Mesothelial cell of epicardium (in vitro differentiated cells): ENCODE results near the gene MYL11. TPM values are rescaled to one million over a fixed set of nuclear protein-coding genes. Genes with fewer than 3 reads are reported as not detected.

ENCODE experiments used
- DNase-seq, 2 experiments: peaks; one replicate each; pipeline ENCODE4 v3.0.0; 2021; ENCODE audit warnings: low spot score in 2 of 2; ENCODE audit not compliant: unreplicated experiment in 2 of 2
- H3K27ac Mint-ChIP-seq: 2 replicates; pipeline ENCODE4 v1.8.0; 2021; ENCODE audit warnings: mixed read lengths
- H3K27me3 Mint-ChIP-seq: 2 replicates; pipeline ENCODE4 v1.8.0; 2021; ENCODE audit warnings: low read depth, mixed read lengths
- H3K36me3 Mint-ChIP-seq: 2 replicates; pipeline ENCODE4 v1.8.0; 2021; ENCODE audit warnings: mixed read lengths
- H3K4me1 Mint-ChIP-seq: 2 replicates; pipeline ENCODE4 v1.8.0; 2021; ENCODE audit warnings: mixed read lengths
- H3K4me3 Mint-ChIP-seq: 2 replicates; pipeline ENCODE4 v1.8.0; 2021; ENCODE audit warnings: mild to moderate bottlenecking, moderate library complexity, mixed read lengths
- H3K9me3 Mint-ChIP-seq: 2 replicates; pipeline ENCODE4 v1.8.0; 2021; ENCODE audit warnings: mixed read lengths
- total RNA-seq: library from RNA; stranded (reverse); gene quantifications from 3 replicates; pipeline ENCODE4 v1.2.1, GENCODE V29; 2021
- TF ChIP-seq, protein P1 (sequence below): fragments of 200-600 bp; sonication (generic); IDR thresholded peaks from one replicate; pipeline ENCODE4 v1.5.0; 2021; ENCODE audit warnings: antibody characterized with exemption; ENCODE audit not compliant: unreplicated experiment

MYL11 gene
- total RNA-seq, 1 donor from 2014 or later: 4.4 TPM

DNA sequence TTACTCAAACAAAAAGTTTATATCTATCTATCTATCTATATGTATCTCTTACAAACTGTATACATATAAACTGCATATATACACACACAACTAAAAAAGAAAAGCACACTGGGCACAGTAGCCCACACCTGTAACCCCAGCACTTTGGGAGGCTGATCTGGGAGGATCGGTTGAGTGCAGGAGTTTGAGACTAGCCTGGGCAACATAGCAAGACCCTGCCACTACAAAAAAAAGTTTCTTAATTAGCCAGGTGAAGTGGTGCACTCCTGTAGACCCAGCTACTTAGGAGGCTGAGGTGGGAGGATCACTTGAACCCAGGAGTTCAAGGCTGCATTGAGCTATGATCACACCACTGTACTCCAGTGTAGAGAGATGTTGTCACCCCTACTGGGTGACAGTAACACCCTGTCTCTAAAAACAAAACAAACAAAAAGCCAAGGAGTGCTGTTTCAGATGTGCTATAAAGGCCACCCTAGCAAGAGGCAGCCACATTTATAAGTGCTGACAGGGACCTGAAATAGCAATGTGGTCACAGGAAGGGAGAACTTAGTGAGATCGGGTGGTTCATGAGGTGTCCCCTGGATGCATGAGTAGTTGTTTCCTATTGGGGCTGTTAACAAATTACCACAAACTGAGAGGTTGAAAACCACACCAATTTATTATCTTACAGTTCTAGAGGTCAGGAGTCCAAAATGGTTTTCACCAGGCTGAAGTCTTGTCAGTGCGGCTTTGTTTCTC lies 24.3 kb upstream of the MYL11 start:
- H3K27me3 Mint-ChIP-seq: no peaks in the 10 kb centered on the region
- peaks cover 9% of the 10 kb centered on the region for H3K36me3 Mint-ChIP-seq
- no peak overlapping the region for H3K4me3 Mint-ChIP-seq
- H3K4me1 Mint-ChIP-seq: peaks cover 9% of the 10 kb centered on the region
- DNase-seq: no peak
- no peak overlapping the region for H3K27ac Mint-ChIP-seq
- H3K9me3 Mint-ChIP-seq: no peaks in the 10 kb centered on the region
- TF ChIP-seq, protein P1, sequence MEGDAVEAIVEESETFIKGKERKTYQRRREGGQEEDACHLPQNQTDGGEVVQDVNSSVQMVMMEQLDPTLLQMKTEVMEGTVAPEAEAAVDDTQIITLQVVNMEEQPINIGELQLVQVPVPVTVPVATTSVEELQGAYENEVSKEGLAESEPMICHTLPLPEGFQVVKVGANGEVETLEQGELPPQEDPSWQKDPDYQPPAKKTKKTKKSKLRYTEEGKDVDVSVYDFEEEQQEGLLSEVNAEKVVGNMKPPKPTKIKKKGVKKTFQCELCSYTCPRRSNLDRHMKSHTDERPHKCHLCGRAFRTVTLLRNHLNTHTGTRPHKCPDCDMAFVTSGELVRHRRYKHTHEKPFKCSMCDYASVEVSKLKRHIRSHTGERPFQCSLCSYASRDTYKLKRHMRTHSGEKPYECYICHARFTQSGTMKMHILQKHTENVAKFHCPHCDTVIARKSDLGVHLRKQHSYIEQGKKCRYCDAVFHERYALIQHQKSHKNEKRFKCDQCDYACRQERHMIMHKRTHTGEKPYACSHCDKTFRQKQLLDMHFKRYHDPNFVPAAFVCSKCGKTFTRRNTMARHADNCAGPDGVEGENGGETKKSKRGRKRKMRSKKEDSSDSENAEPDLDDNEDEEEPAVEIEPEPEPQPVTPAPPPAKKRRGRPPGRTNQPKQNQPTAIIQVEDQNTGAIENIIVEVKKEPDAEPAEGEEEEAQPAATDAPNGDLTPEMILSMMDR: no peak

DNA sequence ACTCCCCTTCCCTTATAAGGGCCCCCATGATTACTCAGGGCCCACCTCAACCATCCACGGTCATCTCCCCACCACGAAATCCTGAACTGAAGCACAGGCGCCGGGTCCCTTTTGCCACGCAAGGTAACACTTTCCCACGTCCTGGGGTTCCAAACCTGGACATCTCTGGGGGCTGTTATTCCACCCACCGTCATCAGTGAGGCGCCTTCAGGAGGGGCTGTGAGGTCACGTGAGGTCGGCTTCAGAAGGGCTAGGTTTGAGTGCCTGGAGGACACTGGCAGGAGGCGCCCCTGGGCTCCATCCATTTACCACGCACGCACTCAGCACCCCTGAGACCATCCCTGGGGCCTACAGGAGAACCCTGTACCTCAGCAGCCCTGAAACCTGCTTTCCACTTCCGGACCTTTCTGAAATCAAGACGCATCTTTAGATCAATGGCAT lies 23.6 kb upstream of the MYL11 start:
- no peak overlapping the region for H3K27ac Mint-ChIP-seq
- DNase-seq: no peak
- H3K4me1 Mint-ChIP-seq: peaks cover 14% of the 10 kb centered on the region
- H3K9me3 Mint-ChIP-seq: no peaks in the 10 kb centered on the region
- TF ChIP-seq, protein P1: no peak
- H3K27me3 Mint-ChIP-seq: no peaks in the 10 kb centered on the region
- H3K4me3 Mint-ChIP-seq: no peak overlapping the region
- H3K36me3 Mint-ChIP-seq: peaks cover 9% of the 10 kb centered on the region

DNA sequence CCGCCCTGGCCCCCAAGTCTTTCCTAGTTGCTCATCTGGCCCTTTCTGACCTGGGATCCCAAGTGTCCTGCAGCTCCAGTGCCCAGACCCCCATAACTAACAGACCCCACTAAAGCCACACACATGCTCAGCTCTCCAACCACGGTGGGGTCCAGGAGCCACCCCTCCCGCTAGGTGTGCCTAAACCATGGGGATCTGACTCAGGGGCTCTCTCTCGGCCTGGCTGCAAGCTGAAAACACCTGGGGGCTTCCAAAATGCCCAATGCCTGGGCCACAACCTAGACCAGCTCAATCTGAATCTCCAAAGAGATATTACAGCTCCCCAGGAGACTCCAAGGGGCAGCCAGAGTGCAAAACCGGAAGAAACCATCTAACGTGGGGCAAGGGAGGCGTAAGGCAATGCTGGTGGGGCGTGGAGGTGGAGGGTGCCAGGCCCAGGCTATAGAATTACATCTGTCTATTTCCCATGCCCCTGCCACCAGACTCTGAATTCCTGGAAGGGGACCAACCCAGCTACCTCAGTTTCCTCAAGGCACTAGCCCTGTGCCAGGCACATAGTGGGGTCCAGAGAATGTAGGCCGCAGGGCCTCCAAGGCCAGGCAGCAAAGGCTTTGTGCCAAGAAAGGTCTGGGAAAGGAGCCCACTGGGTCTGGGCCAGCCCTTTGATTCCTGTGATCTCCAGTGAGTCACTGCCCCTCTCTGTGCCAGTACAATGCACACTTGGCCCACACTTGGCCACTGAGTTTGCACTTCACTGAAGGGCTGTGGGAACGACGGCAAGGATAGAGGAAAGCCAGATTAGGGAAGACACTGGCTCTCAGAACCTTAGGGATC lies 22.8 kb upstream of the MYL11 start:
- TF ChIP-seq, protein P1: no peak
- H3K27ac Mint-ChIP-seq: peak overlapping the region; percentile 34
- H3K4me3 Mint-ChIP-seq: no peak overlapping the region
- H3K4me1 Mint-ChIP-seq: peaks cover 17% of the 10 kb centered on the region
- H3K9me3 Mint-ChIP-seq: no peaks in the 10 kb centered on the region
- no peaks in the 10 kb centered on the region for H3K27me3 Mint-ChIP-seq
- no peak for DNase-seq
- peaks cover 9% of the 10 kb centered on the region for H3K36me3 Mint-ChIP-seq

DNA sequence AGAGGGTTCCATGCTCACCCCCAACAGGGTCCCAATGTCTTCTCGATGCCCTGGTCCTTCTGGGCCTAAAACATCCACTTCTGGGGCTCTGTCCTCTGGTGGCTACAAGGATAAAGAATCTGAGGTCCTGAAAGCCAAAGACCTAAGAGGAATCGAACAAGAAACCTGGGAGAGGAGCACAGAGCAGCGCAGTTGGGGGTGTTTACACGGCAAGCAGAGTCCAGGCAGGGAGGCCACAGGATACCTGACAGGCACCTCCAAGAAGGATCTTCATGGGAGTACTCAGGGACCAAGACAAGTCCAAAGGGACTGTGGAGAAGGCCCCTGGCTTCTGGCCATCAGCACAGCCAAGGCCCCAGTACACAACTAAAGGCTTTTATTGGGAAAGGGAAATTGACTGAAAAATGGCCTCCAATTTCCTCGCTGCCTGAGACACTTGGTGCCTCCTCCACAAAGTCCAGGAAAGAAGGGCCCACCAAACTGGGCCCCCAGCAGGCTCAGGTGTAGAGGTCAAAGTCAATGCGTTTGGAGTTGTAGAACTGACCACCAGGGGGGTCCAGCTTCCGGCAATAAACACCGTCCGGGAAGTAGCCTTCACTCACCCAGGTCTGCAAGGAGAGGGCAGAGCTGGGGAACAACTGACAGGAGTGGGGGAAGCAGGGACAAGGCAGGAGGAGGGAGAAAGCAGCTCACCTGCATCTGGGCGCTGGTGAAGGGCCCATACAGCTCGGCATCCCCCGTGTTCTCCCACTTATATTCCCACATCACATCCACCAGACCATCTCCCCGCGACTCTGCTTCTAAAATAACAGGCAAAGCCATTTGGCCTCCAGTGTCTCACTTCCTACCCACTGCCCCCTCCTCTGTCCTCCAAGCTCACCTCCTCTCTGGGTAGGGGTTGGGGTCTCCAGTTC lies 21.9 kb upstream of the MYL11 start:
- H3K4me1 Mint-ChIP-seq: peaks cover 17% of the 10 kb centered on the region
- H3K27me3 Mint-ChIP-seq: no peaks in the 10 kb centered on the region
- DNase-seq: no peak
- peaks cover 13% of the 10 kb centered on the region for H3K36me3 Mint-ChIP-seq
- no peak overlapping the region for H3K27ac Mint-ChIP-seq
- H3K9me3 Mint-ChIP-seq: no peaks in the 10 kb centered on the region
- peak overlapping the region; percentile 45 for H3K4me3 Mint-ChIP-seq
- TF ChIP-seq, protein P1: peak; percentile 43

DNA sequence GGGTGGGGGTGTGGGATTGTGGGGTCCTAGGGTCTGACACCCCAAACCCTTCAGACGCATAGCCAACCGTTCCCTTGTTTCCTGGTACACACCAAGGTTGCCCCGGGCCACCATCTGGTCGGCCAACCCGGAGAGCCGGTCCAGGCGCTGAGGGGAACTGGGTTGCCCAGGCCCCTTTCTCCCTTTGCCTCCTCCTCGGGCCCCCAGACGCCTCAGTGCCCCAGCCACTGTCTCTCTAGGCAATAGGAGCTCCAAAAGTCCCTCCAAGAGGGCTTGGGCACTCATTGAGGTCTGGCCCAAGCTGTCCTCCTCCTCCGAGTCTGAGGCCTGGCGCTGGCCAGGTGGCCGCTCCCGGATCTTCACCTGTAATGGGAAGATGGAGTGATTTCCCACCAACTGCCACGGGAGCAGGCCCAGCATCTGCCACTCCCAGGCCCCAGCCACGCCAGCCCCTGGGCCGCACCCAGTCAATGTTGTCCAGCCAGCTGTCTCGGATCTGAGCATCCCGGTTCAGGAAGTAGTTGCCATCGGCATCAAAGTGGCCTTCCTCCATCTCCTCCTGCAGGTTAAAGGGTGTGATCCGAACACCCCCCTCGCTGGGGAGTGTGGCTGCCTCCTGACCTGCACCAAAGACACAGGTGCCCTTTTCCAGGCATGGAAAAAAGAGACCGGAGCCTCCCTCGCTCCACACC lies 21.0 kb upstream of the MYL11 start:
- no peak for DNase-seq
- H3K9me3 Mint-ChIP-seq: no peaks in the 10 kb centered on the region
- TF ChIP-seq, protein P1: no peak
- no peak overlapping the region for H3K27ac Mint-ChIP-seq
- H3K4me3 Mint-ChIP-seq: peak overlapping the region; percentile 93
- H3K4me1 Mint-ChIP-seq: peaks cover 17% of the 10 kb centered on the region
- peaks cover 13% of the 10 kb centered on the region for H3K36me3 Mint-ChIP-seq
- no peaks in the 10 kb centered on the region for H3K27me3 Mint-ChIP-seq
